ENCODE results near the gene RNF38.
"Not testable (repeated sequence)": the region's sequence is repeated elsewhere in the genome, so short reads cannot be mapped to it uniquely, and the experiment has no call there.

The RNF38 gene

GRCh38 chr9:36346569-36346968, 53.5 kb downstream of the RNF38 start:
- TF ChIP-seq POLR2A (IDR thresholded peaks at IDR 0.05; ENCODE audit: low read depth, low read length) = no peak
- FAIRE-seq (peak; percentile 24), DNase-seq (ENCODE audit: insufficient read length) (no peak)

GRCh38 chr9:36345103-36345846, 54.8 kb downstream of the RNF38 start:
- DNase-seq (ENCODE audit: insufficient read length) = no peak
- FAIRE-seq = no peak
- TF ChIP-seq TAF1 (IDR thresholded peaks at IDR 0.05; ENCODE audit: borderline replicate concordance, low read depth, low read length) = no peak
- TF ChIP-seq POLR2AphosphoS5 (IDR thresholded peaks at IDR 0.05; ENCODE audit: low read depth, low read length) = no peak
- no peak for TF ChIP-seq POLR2A (IDR thresholded peaks at IDR 0.05; ENCODE audit: low read depth, low read length)

- FAIRE-seq (no peak), DNase-seq (ENCODE audit: insufficient read length) (no peak)
- no peak for TF ChIP-seq POLR2AphosphoS5 (IDR thresholded peaks at IDR 0.05; ENCODE audit: low read depth, low read length)
- TF ChIP-seq TAF1 (IDR thresholded peaks at IDR 0.05; ENCODE audit: borderline replicate concordance, low read depth, low read length) = no peak
- no peak for TF ChIP-seq POLR2A (IDR thresholded peaks at IDR 0.05; ENCODE audit: low read depth, low read length)
Observed at GRCh38 chr9:36341936-36342577, 58.0 kb downstream of the RNF38 start.

GRCh38 chr9:36337865-36338264, 62.2 kb downstream of the RNF38 start:
- FAIRE-seq (no peak), DNase-seq (ENCODE audit: insufficient read length) (no peak)
- TF ChIP-seq TAF1 (IDR thresholded peaks at IDR 0.05; ENCODE audit: borderline replicate concordance, low read depth, low read length) = no peak
- TF ChIP-seq POLR2AphosphoS5 (IDR thresholded peaks at IDR 0.05; ENCODE audit: low read depth, low read length) = no peak
- no peak for TF ChIP-seq POLR2A (IDR thresholded peaks at IDR 0.05; ENCODE audit: low read depth, low read length)

GRCh38 chr9:36337002-36337401, 63.1 kb downstream of the RNF38 start:
- no peak for FAIRE-seq
- DNase-seq (ENCODE audit: insufficient read length) = no peak
- no peak for TF ChIP-seq TAF1 (IDR thresholded peaks at IDR 0.05; ENCODE audit: borderline replicate concordance, low read depth, low read length)
- TF ChIP-seq POLR2A (IDR thresholded peaks at IDR 0.05; ENCODE audit: low read depth, low read length) = no peak
- TF ChIP-seq POLR2AphosphoS5 (IDR thresholded peaks at IDR 0.05; ENCODE audit: low read depth, low read length) = no peak

- DNase-seq (ENCODE audit: insufficient read length) = no peak
- no peak for FAIRE-seq
- TF ChIP-seq POLR2AphosphoS5 (IDR thresholded peaks at IDR 0.05; ENCODE audit: low read depth, low read length) = no peak
Observed at GRCh38 chr9:36336131-36336907, 63.8 kb downstream of the RNF38 start.

GRCh38 chr9:36332006-36332405, 68.1 kb downstream of the RNF38 start:
- no peak for DNase-seq (ENCODE audit: insufficient read length)
- TF ChIP-seq POLR2A (IDR thresholded peaks at IDR 0.05; ENCODE audit: low read depth, low read length) (no peak), POLR2AphosphoS5 (IDR thresholded peaks at IDR 0.05; ENCODE audit: low read depth, low read length) (no peak), TAF1 (IDR thresholded peaks at IDR 0.05; ENCODE audit: borderline replicate concordance, low read depth, low read length) (no peak)
- no peak for FAIRE-seq

- DNase-seq (ENCODE audit: insufficient read length) (no peak), FAIRE-seq (peak; percentile 74)
Observed at GRCh38 chr9:36328798-36329411, 71.2 kb downstream of the RNF38 start.

GRCh38 chr9:36325081-36325828, 74.8 kb downstream of the RNF38 start:
- FAIRE-seq = no peak
- TF ChIP-seq POLR2A (IDR thresholded peaks at IDR 0.05; ENCODE audit: low read depth, low read length) (no peak), TAF1 (IDR thresholded peaks at IDR 0.05; ENCODE audit: borderline replicate concordance, low read depth, low read length) (no peak), POLR2AphosphoS5 (IDR thresholded peaks at IDR 0.05; ENCODE audit: low read depth, low read length) (no peak)
- no peak for DNase-seq (ENCODE audit: insufficient read length)

More at GRCh38 chr9:36328798-36329411, 71.2 kb downstream of the RNF38 start:
- TF ChIP-seq POLR2AphosphoS5 (IDR thresholded peaks at IDR 0.05; ENCODE audit: low read depth, low read length) (no peak), TAF1 (IDR thresholded peaks at IDR 0.05; ENCODE audit: borderline replicate concordance, low read depth, low read length) (no peak), POLR2A (IDR thresholded peaks at IDR 0.05; ENCODE audit: low read depth, low read length) (no peak)

- TF ChIP-seq POLR2A (IDR thresholded peaks at IDR 0.05; ENCODE audit: low read depth, low read length) (no peak), TAF1 (IDR thresholded peaks at IDR 0.05; ENCODE audit: borderline replicate concordance, low read depth, low read length) (no peak), POLR2AphosphoS5 (IDR thresholded peaks at IDR 0.05; ENCODE audit: low read depth, low read length) (no peak)
- FAIRE-seq = no peak
- no peak for DNase-seq (ENCODE audit: insufficient read length)
Observed at GRCh38 chr9:36323926-36324325, 76.1 kb downstream of the RNF38 start.

- TF ChIP-seq POLR2AphosphoS5 (IDR thresholded peaks at IDR 0.05; ENCODE audit: low read depth, low read length) (no peak), TAF1 (IDR thresholded peaks at IDR 0.05; ENCODE audit: borderline replicate concordance, low read depth, low read length) (no peak), POLR2A (IDR thresholded peaks at IDR 0.05; ENCODE audit: low read depth, low read length) (no peak)
- no peak for DNase-seq (ENCODE audit: insufficient read length)
- no peak for FAIRE-seq
Observed at GRCh38 chr9:36322462-36322861, 77.6 kb downstream of the RNF38 start.

- FAIRE-seq; DNase-seq (ENCODE audit: insufficient read length): not testable (repeated sequence)
Observed at GRCh38 chr9:36321903-36322302, 78.2 kb downstream of the RNF38 start.

Data from GM12892 (cell line).